Gastroesophageal sphincter (tissue), 4 donors: ENCODE measurements around the gene SRI. TPM values are rescaled to one million over a fixed set of nuclear protein-coding genes. Genes with fewer than 3 reads are reported as not detected.
A peak's percentile ranks its signal among the peaks of the same experiment; 100 is the strongest.

Experiments used
- ATAC-seq: fragments of 150-250 bp; one replicate; pipeline ENCODE4 v1.9.1; 2016; ENCODE audit warnings: mild to moderate bottlenecking, moderate library complexity
- H3K27ac ChIP-seq, 4 donors: fragments of 200-600 bp; sonication (generic) in 3 of 4; 1 replicate in 3 of 4; 2 replicates in 1 of 4; pipeline ENCODE4 v1.5.1; 2016 to 2019
- H3K27me3 ChIP-seq: fragments of 200-600 bp; sonication (generic); one replicate; pipeline ENCODE4 v1.5.1; 2019
- H3K36me3 ChIP-seq, 2 donors: fragments of 200-600 bp; sonication (generic); one replicate each; pipeline ENCODE4 v1.5.1; 2019; ENCODE audit warnings: control low read depth in 1 of 2
- H3K4me1 ChIP-seq, 3 donors: fragments of 200-600 bp; sonication (generic); 1 replicate in 2 of 3; 2 replicates in 1 of 3; pipeline ENCODE4 v1.5.1; 2016 to 2019; ENCODE audit warnings: control low read depth in 2 of 3
- H3K4me3 ChIP-seq, 2 donors: fragments of 200-600 bp; sonication (generic); one replicate each; pipeline ENCODE4 v1.5.1; 2019; ENCODE audit warnings: mild to moderate bottlenecking in 1 of 2, moderate library complexity in 1 of 2
- H3K9me3 ChIP-seq, 3 donors: fragments of 200-600 bp; sonication (generic); one replicate each; pipeline ENCODE4 v1.5.1; 2017 to 2019; ENCODE audit warnings: control low read depth in 2 of 3
- CTCF ChIP-seq, 4 experiments: fragments of 200-600 bp in 2 of 4; fragments of 450-650 bp in 2 of 4; sonication (generic) in 1 of 4; IDR thresholded peaks; one replicate each; pipeline ENCODE4 v1.5.1; 2017 to 2019; ENCODE audit warnings: antibody characterized with exemption in 4 of 4, mild to moderate bottlenecking in 2 of 4, moderate library complexity in 2 of 4
- EP300 ChIP-seq: sonication (generic); formaldehyde crosslinking; IDR thresholded peaks from one replicate; pipeline ENCODE4 v1.6.1; 2017; ENCODE audit warnings: antibody characterized with exemption, mild to moderate bottlenecking
- POLR2A ChIP-seq, 2 donors: fragments of 450-650 bp; IDR thresholded peaks; one replicate each; pipeline ENCODE4 v1.6.1; 2017; ENCODE audit warnings: antibody characterized with exemption in 2 of 2, mild to moderate bottlenecking in 2 of 2, moderate library complexity in 1 of 2
- POLR2AphosphoS5 ChIP-seq: sonication (generic); formaldehyde crosslinking; IDR thresholded peaks from one replicate; pipeline ENCODE4 v1.6.1; 2017; ENCODE audit warnings: antibody characterized with exemption
- WGBS, 2 donors: methylation state at CpG; one replicate each; pipeline ENCODE4 v1.1.5; 2018; ENCODE audit warnings: low coverage in 1 of 2; 5-methylcytosine and 5-hydroxymethylcytosine counted together
- total RNA-seq, 4 donors: library from RNA; depleted of rRNA; stranded (reverse); fragments of >200 nt; gene quantifications; one replicate each; pipeline ENCODE4 v1.1.0, GENCODE V29; 2016

SRI gene
- total RNA-seq, 4 donors from 2014 or later = 35.2 to 72.5 (median 63.2) TPM

GRCh38 chr7:88217675-88218428 is 2.0 kb downstream of the SRI start:
- Histone ChIP-seq H3K9me3 (no peaks in the 10 kb centered on the region), H3K4me3 (peak overlapping the region in 1 of 2 donors; percentile 84), H3K27me3 (no peaks in the 10 kb centered on the region), H3K4me1 (peaks cover 0 to 44% (median 3%) of the 10 kb centered on the region in 3 donors), H3K36me3 (peaks cover 2 to 44% of the 10 kb centered on the region in 2 donors), H3K27ac (peak overlapping the region in 2 of 4 donors; percentile 88 to 90)
- no peak for TF ChIP-seq POLR2A (IDR thresholded peaks at IDR 0.05)
- TF ChIP-seq CTCF (IDR thresholded peaks at IDR 0.05) = no peak
- TF ChIP-seq POLR2AphosphoS5 = no peak
- no peak for TF ChIP-seq EP300
- WGBS, 2 donors = 0 to 33% methylated on average over 1 of the region's 1 CpG
- no peak for ATAC-seq

- Histone ChIP-seq H3K4me3 (no peak overlapping the region), H3K27me3 (no peaks in the 10 kb centered on the region), H3K27ac (no peak overlapping the region), H3K36me3 (peaks cover 2 to 58% of the 10 kb centered on the region in 2 donors), H3K4me1 (peaks cover 0 to 44% (median 3%) of the 10 kb centered on the region in 3 donors), H3K9me3 (no peaks in the 10 kb centered on the region)
- TF ChIP-seq CTCF (IDR thresholded peaks at IDR 0.05) = no peak
- no peak for TF ChIP-seq POLR2AphosphoS5
- TF ChIP-seq POLR2A (IDR thresholded peaks at IDR 0.05) = no peak
- no peak for TF ChIP-seq EP300
- no peak for ATAC-seq
Measured at GRCh38 chr7:88216276-88216675, 3.6 kb downstream of the SRI start.

GRCh38 chr7:88215295-88215694 is 4.5 kb downstream of the SRI start:
- peaks cover 0 to 35% (median 3%) of the 10 kb centered on the region in 3 donors for H3K4me1 ChIP-seq
- H3K4me3 ChIP-seq = no peak overlapping the region
- ATAC-seq = no peak
- H3K27ac ChIP-seq = no peak overlapping the region
- H3K36me3 ChIP-seq = peaks cover 2 to 66% of the 10 kb centered on the region in 2 donors
- no peak for TF ChIP-seq CTCF (IDR thresholded peaks at IDR 0.05)
- TF ChIP-seq POLR2A (IDR thresholded peaks at IDR 0.05) = no peak
- no peak for TF ChIP-seq POLR2AphosphoS5
- TF ChIP-seq EP300 = no peak
- no peaks in the 10 kb centered on the region for H3K9me3 ChIP-seq
- H3K27me3 ChIP-seq = no peaks in the 10 kb centered on the region
- WGBS, 2 donors = 50 to 72% methylated on average over 2 of the region's 2 CpGs

GRCh38 chr7:88214456-88214855 is 5.4 kb downstream of the SRI start:
- Histone ChIP-seq H3K4me1 (peaks cover 0 to 31% (median 3%) of the 10 kb centered on the region in 3 donors), H3K36me3 (peaks cover 2 to 75% of the 10 kb centered on the region in 2 donors), H3K27me3 (no peaks in the 10 kb centered on the region), H3K4me3 (no peak overlapping the region), H3K9me3 (no peaks in the 10 kb centered on the region), H3K27ac (no peak overlapping the region)
- ATAC-seq = no peak
- 96 to 100% methylated on average over 2 of the region's 2 CpGs for whole genome bisulfite sequencing, 2 donors
- TF ChIP-seq POLR2AphosphoS5 (no peak), POLR2A (IDR thresholded peaks at IDR 0.05) (no peak), CTCF (IDR thresholded peaks at IDR 0.05) (no peak), EP300 (no peak)

GRCh38 chr7:88212918-88213317 is 6.9 kb downstream of the SRI start:
- peaks cover 0 to 17% (median under 1%) of the 10 kb centered on the region in 3 donors for H3K4me1 ChIP-seq
- no peak overlapping the region for H3K27ac ChIP-seq
- no peak overlapping the region for H3K4me3 ChIP-seq
- WGBS, 2 donors = 100% methylated on average over 1 of the region's 1 CpG; no CpG with 5 or more reads in 1 of the 2 donors
- TF ChIP-seq POLR2AphosphoS5 (no peak), POLR2A (IDR thresholded peaks at IDR 0.05) (no peak), CTCF (IDR thresholded peaks at IDR 0.05) (no peak), EP300 (no peak)
- H3K27me3 ChIP-seq = no peaks in the 10 kb centered on the region
- no peak for ATAC-seq
- H3K36me3 ChIP-seq = peaks cover 7 to 90% of the 10 kb centered on the region in 2 donors
- H3K9me3 ChIP-seq = no peaks in the 10 kb centered on the region
